GM06990 (cell line): ENCODE data around the gene RGS12.

Experiments
- DNase-seq: peaks from one replicate; pipeline ENCODE4 v3.0.0-alpha.2; 2011; ENCODE audit not compliant: insufficient read length; ENCODE audit errors: extremely low read depth
- H3K27me3 ChIP-seq: replicated peaks from 2 replicates; pipeline ENCODE4 v1.6.0; 2011; ENCODE audit warnings: low read length; ENCODE audit not compliant: control insufficient read depth, insufficient read depth
- H3K36me3 ChIP-seq: 2 replicates; pipeline ENCODE4 v1.5.1; 2011; ENCODE audit warnings: low read length; ENCODE audit not compliant: control insufficient read depth, insufficient read depth
- H3K4me3 ChIP-seq: replicated peaks from 2 replicates; pipeline ENCODE4 v1.5.1; 2011; ENCODE audit warnings: low read depth, mild to moderate bottlenecking, control low read depth, low read length
- TF ChIP-seq, protein P1 (sequence below): IDR thresholded peaks from 2 replicates; pipeline ENCODE4 v1.5.1; 2011; ENCODE audit warnings: low read length, control low read depth, mild to moderate bottlenecking, inconsistent platforms; ENCODE audit not compliant: insufficient read depth, poor library complexity, severe bottlenecking

The RGS12 gene

DNA sequence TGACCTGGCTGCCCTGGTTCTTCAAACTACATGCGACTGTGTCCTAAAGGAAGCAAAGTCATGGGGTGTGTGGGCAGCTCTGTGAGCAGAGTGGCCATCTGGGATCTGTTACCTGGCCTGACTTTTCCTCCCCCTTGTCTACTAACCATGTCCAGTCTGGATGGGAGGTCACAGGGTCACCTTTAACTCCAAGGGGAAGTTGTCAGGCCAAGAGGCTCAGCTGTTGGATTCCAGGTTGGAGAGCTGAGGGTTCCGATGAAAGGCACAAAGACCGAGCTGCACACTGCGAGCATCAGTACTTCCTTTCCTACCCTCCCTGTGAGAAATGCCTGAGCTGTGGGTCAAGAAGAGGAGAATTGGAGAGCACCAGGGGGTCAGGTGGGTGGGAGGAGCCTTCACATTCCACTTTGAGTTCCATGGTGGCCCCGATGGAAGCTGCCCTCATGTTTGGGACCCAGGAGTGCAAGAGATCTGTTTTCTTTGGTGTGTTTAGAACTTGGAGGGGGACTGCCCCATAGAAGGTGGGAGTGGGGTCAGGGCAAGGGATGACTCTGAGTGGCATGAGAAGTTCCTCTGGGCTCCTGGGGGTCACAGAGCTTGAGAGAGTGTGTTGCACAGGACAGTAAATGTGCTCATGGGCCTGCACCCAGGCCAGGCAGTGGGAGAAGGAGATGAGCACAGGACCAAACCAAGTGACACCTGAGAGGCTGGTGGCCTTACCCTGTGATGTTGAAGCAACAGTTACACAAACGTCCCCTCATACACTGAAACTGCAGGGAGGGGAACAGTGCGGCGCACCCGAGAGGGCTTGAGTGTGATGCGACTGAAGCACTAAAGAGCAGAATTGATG, 36.2 kb downstream of the RGS12 start:
- DNase-seq: no peak
- TF ChIP-seq, protein P1, sequence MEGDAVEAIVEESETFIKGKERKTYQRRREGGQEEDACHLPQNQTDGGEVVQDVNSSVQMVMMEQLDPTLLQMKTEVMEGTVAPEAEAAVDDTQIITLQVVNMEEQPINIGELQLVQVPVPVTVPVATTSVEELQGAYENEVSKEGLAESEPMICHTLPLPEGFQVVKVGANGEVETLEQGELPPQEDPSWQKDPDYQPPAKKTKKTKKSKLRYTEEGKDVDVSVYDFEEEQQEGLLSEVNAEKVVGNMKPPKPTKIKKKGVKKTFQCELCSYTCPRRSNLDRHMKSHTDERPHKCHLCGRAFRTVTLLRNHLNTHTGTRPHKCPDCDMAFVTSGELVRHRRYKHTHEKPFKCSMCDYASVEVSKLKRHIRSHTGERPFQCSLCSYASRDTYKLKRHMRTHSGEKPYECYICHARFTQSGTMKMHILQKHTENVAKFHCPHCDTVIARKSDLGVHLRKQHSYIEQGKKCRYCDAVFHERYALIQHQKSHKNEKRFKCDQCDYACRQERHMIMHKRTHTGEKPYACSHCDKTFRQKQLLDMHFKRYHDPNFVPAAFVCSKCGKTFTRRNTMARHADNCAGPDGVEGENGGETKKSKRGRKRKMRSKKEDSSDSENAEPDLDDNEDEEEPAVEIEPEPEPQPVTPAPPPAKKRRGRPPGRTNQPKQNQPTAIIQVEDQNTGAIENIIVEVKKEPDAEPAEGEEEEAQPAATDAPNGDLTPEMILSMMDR: no peak
- H3K27me3 ChIP-seq: peaks cover 2% of the 10 kb centered on the region; the same call in 1 of the 2 replicates
- H3K4me3 ChIP-seq: no peak overlapping the region
- H3K36me3 ChIP-seq: no peaks in the 10 kb centered on the region

DNA sequence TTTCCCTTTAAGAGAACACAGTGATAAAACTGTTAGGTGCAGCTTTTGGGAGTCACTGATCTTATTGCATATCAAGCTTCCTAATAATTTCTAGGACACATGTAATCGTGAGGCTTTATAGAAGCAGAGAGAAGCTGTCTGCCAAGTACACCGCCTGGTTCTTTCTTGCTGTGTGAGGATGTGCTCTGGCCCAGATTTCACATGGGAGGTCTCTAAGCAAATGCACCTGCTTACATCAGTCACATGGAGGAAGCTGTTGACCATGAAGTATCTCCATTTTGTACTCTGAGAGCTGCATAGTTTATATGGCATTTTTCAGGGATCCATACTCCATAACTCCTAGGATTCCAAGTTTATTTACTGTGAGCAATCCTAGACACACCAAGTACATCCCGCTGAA, 37.1 kb downstream of the RGS12 start:
- no peak for DNase-seq
- TF ChIP-seq, protein P1: no peak
- Histone ChIP-seq H3K4me3 (no peak overlapping the region), H3K27me3 (no peaks in the 10 kb centered on the region; the same call in 1 of the 2 replicates), H3K36me3 (no peaks in the 10 kb centered on the region)

DNA sequence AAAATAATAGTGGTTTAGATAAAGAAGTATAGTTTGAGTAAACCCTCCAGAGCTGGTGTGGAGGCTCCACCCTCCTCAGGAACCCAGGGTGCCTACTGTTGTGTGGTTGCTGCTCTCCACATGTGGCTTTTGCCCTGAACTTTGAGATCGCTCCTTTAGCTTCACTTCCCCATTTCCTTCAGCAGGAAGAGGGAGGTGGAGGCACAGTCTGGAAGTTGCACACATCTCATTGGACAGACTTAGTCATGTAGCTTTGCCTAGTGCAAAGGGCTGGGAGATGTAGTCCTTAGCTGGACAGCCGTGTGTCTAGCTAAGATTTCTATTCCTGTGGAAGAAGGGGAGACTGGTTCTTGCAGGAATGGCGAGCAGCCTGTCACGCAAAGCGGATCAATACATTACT, 37.9 kb downstream of the RGS12 start:
- TF ChIP-seq, protein P1: no peak
- Histone ChIP-seq H3K27me3 (no peaks in the 10 kb centered on the region; the same call in 1 of the 2 replicates), H3K36me3 (no peaks in the 10 kb centered on the region), H3K4me3 (no peak overlapping the region)
- no peak for DNase-seq

DNA sequence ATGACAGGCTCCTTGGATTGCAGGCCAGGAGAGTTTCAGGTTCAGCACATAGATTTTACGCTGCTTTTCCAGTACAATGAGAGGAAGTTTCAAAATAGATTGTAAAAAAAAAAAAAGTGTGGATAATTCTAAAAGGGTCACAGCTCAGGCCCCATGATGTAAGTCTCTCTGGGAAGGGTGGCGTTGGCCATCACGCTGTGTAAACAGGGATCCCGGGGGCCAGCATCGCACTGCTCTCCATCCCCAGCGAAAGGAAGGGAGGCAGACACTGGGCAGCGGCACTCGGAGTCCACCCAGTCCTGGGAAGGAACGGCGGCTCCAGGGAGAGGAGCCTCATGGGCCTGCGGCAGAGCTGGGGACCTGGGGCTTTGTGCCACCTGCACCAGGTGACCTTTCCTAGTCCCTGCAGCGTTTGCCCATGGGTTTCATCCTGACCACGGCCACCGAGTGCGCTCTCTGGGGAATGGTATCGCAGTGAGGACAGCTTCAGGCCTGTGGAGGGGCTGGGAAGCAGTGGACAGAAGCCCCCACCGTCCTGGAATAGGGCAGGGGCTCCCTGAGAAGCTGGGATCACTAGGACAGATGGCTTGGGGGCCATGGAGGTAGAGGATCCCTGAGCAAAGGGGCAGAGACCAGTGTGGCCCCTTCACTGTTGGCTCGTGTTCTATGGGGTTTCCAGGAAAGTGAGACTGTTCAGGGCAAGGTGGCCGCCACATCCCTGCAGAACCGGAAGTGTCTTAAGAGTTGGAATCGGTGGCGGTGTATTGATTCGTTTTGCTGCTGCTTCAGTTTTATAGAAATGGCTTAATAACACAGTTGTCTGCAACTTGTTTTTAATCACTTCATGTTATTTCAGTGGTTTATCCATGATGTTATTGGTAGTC, 38.9 kb downstream of the RGS12 start:
- no peak overlapping the region for H3K4me3 ChIP-seq
- no peaks in the 10 kb centered on the region; the same call in 1 of the 2 replicates for H3K27me3 ChIP-seq
- TF ChIP-seq, protein P1: no peak
- no peaks in the 10 kb centered on the region for H3K36me3 ChIP-seq
- DNase-seq: no peak

DNA sequence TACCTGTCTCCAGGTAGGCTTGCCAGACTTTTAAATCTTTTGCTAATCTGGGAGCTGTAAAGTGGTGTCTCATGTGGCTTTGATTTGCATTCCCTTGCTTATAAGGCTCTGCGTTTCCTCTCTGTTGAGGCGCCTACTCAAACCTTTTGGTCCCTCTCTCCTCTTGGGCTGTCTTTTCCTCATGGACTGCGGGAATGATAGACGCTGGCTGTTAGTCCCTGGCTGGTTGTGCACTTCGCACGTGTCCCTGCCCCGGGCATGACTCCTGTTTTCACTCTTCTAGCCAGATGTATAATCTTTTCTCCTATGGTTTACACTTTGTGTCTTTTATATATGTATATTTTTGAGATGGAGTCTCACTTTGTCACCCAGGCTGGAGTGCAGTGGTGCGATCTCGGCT, 39.7 kb downstream of the RGS12 start:
- TF ChIP-seq, protein P1: no peak
- Histone ChIP-seq H3K4me3 (no peak overlapping the region), H3K36me3 (no peaks in the 10 kb centered on the region), H3K27me3 (no peaks in the 10 kb centered on the region; the same call in 1 of the 2 replicates)
- no peak for DNase-seq
